Measurements from ENCODE around the gene SOX6.

- TF ChIP-seq CTCF (IDR thresholded peaks at IDR 0.05; ENCODE audit: low read depth, low read length, poor library complexity, severe bottlenecking) = no peak
- no peak for TF ChIP-seq EZH2phosphoT487 (IDR thresholded peaks at IDR 0.05; ENCODE audit: borderline replicate concordance, low read length)
These were observed 408.4 kb downstream of the SOX6 start for GRCh38 chr11:15947681-15948648.
